HEK293 (cell line): Measurements from ENCODE around the gene EVL.

Experiments used
- ZBTB11 ChIP-seq: fragments of 450-650 bp; formaldehyde crosslinking; conservative IDR thresholded peaks from 2 replicates; pipeline ENCODE4 v1.5.1; 2016; ENCODE audit warnings: low read depth, missing biosample characterization, missing genetic modification characterization
- ZBTB8A ChIP-seq: fragments of 450-650 bp; formaldehyde crosslinking; IDR thresholded peaks from 2 replicates; pipeline ENCODE4 v1.5.1; 2016; ENCODE audit warnings: missing biosample characterization, missing genetic modification characterization
- ZNF560 ChIP-seq: fragments of 450-650 bp; formaldehyde crosslinking; IDR thresholded peaks from 2 replicates; pipeline ENCODE4 v1.5.1; 2017; ENCODE audit warnings: missing biosample characterization, missing genetic modification characterization, borderline replicate concordance
- ZNF621 ChIP-seq: fragments of 450-650 bp; formaldehyde crosslinking; IDR thresholded peaks from 2 replicates; pipeline ENCODE4 v1.5.1; 2017; ENCODE audit warnings: missing biosample characterization, missing genetic modification characterization
- TF ChIP-seq, protein P1 (sequence below): fragments of 450-650 bp; formaldehyde crosslinking; IDR thresholded peaks from 2 replicates; pipeline ENCODE4 v1.5.1; 2016; ENCODE audit warnings: missing biosample characterization, missing genetic modification characterization

DNA sequence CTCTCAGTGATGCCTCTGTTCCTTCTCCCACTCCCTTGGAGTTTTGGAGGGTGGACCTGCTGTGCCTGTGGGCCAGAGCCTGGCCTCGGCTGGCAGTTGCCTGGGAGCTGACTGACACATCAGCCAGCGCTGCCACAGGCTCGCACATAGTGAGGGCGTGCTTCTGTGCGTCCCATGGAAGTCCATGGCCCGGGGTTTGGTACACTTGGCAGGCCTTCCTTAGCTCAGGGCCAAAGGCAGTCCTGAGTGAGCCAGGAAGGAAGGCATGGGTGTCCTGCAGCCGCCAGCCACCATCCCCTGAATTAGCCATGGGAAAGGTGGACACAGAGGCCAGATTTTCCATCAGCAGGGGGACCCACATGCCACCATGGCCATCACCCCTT is 95.3 kb downstream of the EVL start:
- no peak for TF ChIP-seq ZNF560
- no peak for TF ChIP-seq ZNF621
- TF ChIP-seq, protein P1, sequence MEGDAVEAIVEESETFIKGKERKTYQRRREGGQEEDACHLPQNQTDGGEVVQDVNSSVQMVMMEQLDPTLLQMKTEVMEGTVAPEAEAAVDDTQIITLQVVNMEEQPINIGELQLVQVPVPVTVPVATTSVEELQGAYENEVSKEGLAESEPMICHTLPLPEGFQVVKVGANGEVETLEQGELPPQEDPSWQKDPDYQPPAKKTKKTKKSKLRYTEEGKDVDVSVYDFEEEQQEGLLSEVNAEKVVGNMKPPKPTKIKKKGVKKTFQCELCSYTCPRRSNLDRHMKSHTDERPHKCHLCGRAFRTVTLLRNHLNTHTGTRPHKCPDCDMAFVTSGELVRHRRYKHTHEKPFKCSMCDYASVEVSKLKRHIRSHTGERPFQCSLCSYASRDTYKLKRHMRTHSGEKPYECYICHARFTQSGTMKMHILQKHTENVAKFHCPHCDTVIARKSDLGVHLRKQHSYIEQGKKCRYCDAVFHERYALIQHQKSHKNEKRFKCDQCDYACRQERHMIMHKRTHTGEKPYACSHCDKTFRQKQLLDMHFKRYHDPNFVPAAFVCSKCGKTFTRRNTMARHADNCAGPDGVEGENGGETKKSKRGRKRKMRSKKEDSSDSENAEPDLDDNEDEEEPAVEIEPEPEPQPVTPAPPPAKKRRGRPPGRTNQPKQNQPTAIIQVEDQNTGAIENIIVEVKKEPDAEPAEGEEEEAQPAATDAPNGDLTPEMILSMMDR, result no peak
- TF ChIP-seq ZBTB8A (tag by site-specific recombination), result no peak
- no peak for TF ChIP-seq ZBTB11
